ENCODE results near the gene EPHA7. TPM values are rescaled to one million over a fixed set of nuclear protein-coding genes. Genes with fewer than 3 reads are reported as not detected.

The EPHA7 gene
- total RNA-seq, 1 experiment from 2014 or later = 9.6 TPM

DNA sequence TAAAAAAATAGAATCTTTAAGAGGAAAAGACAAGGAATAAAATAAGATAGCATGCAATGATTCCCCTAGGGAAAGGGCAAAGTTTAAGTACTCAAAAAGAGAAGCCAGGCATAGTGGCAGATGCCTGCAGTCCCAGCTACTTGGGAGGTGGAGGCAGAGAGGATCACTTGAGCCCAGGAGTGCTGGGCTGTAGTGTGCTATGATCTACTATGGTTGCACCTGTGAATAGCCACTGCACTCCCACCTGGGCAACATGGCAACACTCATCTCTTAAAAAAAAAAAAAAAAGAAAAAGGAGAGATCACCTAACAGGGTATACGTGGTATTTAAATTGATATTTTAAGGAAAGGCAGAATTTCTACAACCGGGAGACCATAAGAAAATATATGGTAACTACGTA, 16.0 kb downstream of the EPHA7 start:
- TF ChIP-seq TP53 (CRISPR knock-in tag; IDR thresholded peaks at IDR 0.05) (no peak), USF2 (CRISPR knock-in tag; IDR thresholded peaks at IDR 0.05) (no peak), CTCF (IDR thresholded peaks at IDR 0.05) (no peak), CBFB (CRISPR knock-in tag; IDR thresholded peaks at IDR 0.05; ENCODE audit: low read depth) (no peak), NFATC4 (CRISPR knock-in tag; IDR thresholded peaks at IDR 0.05) (no peak), ZBTB21 (CRISPR knock-in tag; IDR thresholded peaks at IDR 0.05; ENCODE audit: borderline replicate concordance) (no peak), NFYB (CRISPR knock-in tag; conservative IDR thresholded peaks at IDR 0.05; ENCODE audit: low read depth) (no peak), ATF1 (CRISPR knock-in tag; IDR thresholded peaks at IDR 0.05) (no peak), ZNF219 (CRISPR knock-in tag; IDR thresholded peaks at IDR 0.05; ENCODE audit: borderline replicate concordance) (no peak), ZNF263 (CRISPR knock-in tag; IDR thresholded peaks at IDR 0.05; ENCODE audit: low read depth) (no peak)
- TF ChIP-seq, protein P1, sequence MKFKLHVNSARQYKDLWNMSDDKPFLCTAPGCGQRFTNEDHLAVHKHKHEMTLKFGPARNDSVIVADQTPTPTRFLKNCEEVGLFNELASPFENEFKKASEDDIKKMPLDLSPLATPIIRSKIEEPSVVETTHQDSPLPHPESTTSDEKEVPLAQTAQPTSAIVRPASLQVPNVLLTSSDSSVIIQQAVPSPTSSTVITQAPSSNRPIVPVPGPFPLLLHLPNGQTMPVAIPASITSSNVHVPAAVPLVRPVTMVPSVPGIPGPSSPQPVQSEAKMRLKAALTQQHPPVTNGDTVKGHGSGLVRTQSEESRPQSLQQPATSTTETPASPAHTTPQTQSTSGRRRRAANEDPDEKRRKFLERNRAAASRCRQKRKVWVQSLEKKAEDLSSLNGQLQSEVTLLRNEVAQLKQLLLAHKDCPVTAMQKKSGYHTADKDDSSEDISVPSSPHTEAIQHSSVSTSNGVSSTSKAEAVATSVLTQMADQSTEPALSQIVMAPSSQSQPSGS (CRISPR knock-in tag; IDR thresholded peaks at IDR 0.05; ENCODE audit: borderline replicate concordance, low read depth) = no peak
- TF ChIP-seq, protein P2, sequence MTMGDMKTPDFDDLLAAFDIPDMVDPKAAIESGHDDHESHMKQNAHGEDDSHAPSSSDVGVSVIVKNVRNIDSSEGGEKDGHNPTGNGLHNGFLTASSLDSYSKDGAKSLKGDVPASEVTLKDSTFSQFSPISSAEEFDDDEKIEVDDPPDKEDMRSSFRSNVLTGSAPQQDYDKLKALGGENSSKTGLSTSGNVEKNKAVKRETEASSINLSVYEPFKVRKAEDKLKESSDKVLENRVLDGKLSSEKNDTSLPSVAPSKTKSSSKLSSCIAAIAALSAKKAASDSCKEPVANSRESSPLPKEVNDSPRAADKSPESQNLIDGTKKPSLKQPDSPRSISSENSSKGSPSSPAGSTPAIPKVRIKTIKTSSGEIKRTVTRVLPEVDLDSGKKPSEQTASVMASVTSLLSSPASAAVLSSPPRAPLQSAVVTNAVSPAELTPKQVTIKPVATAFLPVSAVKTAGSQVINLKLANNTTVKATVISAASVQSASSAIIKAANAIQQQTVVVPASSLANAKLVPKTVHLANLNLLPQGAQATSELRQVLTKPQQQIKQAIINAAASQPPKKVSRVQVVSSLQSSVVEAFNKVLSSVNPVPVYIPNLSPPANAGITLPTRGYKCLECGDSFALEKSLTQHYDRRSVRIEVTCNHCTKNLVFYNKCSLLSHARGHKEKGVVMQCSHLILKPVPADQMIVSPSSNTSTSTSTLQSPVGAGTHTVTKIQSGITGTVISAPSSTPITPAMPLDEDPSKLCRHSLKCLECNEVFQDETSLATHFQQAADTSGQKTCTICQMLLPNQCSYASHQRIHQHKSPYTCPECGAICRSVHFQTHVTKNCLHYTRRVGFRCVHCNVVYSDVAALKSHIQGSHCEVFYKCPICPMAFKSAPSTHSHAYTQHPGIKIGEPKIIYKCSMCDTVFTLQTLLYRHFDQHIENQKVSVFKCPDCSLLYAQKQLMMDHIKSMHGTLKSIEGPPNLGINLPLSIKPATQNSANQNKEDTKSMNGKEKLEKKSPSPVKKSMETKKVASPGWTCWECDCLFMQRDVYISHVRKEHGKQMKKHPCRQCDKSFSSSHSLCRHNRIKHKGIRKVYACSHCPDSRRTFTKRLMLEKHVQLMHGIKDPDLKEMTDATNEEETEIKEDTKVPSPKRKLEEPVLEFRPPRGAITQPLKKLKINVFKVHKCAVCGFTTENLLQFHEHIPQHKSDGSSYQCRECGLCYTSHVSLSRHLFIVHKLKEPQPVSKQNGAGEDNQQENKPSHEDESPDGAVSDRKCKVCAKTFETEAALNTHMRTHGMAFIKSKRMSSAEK (CRISPR knock-in tag; IDR thresholded peaks at IDR 0.05; ENCODE audit: borderline replicate concordance) = no peak
- TF ChIP-seq, protein P3, sequence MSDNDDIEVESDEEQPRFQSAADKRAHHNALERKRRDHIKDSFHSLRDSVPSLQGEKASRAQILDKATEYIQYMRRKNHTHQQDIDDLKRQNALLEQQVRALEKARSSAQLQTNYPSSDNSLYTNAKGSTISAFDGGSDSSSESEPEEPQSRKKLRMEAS (CRISPR knock-in tag; IDR thresholded peaks at IDR 0.05) = no peak
- TF ChIP-seq, protein P4, sequence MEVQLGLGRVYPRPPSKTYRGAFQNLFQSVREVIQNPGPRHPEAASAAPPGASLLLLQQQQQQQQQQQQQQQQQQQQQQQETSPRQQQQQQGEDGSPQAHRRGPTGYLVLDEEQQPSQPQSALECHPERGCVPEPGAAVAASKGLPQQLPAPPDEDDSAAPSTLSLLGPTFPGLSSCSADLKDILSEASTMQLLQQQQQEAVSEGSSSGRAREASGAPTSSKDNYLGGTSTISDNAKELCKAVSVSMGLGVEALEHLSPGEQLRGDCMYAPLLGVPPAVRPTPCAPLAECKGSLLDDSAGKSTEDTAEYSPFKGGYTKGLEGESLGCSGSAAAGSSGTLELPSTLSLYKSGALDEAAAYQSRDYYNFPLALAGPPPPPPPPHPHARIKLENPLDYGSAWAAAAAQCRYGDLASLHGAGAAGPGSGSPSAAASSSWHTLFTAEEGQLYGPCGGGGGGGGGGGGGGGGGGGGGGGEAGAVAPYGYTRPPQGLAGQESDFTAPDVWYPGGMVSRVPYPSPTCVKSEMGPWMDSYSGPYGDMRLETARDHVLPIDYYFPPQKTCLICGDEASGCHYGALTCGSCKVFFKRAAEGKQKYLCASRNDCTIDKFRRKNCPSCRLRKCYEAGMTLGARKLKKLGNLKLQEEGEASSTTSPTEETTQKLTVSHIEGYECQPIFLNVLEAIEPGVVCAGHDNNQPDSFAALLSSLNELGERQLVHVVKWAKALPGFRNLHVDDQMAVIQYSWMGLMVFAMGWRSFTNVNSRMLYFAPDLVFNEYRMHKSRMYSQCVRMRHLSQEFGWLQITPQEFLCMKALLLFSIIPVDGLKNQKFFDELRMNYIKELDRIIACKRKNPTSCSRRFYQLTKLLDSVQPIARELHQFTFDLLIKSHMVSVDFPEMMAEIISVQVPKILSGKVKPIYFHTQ (CRISPR knock-in tag; IDR thresholded peaks at IDR 0.05) = no peak
- no peak for DNase-seq (ENCODE audit: low spot score)
- H3K27ac Mint-ChIP-seq = no peak overlapping the region

More for the DNA sequence above, 16.0 kb downstream of the EPHA7 start:
- POLR2A ChIA-PET = interaction anchor here (0.7 kb wide), 1 partner anchor 17 kb away, joined by 5 read pairs; no protein-coding TSS in a partner anchor
- no peaks in the 10 kb centered on the region for H3K36me3 Mint-ChIP-seq
- no peaks in the 10 kb centered on the region for H3K9me3 Mint-ChIP-seq
- no peak overlapping the region for H3K4me3 Mint-ChIP-seq
- ATAC-seq = peak; percentile 65
- peaks cover 9% of the 10 kb centered on the region for H3K4me1 Mint-ChIP-seq
- no peaks in the 10 kb centered on the region; the same call in 1 of the 2 replicates for H3K27me3 Mint-ChIP-seq (ENCODE audit: low read depth)
- CTCF ChIA-PET = interaction anchor here (0.6 to 2.1 kb wide), 3 partner anchors 15 to 39 kb away, joined by 3 to 10 read pairs (median 3); no protein-coding TSS in a partner anchor
